Lung microvascular endothelial cell (primary cell): ENCODE measurements around the gene SPAG16. TPM values are rescaled to one million over a fixed set of nuclear protein-coding genes. Genes with fewer than 3 reads are reported as not detected.
A peak's percentile ranks its signal among the peaks of the same experiment; 100 is the strongest.

ENCODE experiments used
- DNase-seq, 2 donors: peaks; one replicate each; pipeline versions ENCODE4 v3.0.0 to v3.0.0-alpha.2; 2010; ENCODE audit warnings: low read depth in 2 of 2
- total RNA-seq: library from RNA; depleted of rRNA; stranded (reverse); fragments of >200 nt; gene quantifications from 2 replicates; pipeline ENCODE4 v1.2.1, GENCODE V29; 2014

The SPAG16 gene
- total RNA-seq, 1 donor from 2014 or later, result 9.1 TPM

DNA sequence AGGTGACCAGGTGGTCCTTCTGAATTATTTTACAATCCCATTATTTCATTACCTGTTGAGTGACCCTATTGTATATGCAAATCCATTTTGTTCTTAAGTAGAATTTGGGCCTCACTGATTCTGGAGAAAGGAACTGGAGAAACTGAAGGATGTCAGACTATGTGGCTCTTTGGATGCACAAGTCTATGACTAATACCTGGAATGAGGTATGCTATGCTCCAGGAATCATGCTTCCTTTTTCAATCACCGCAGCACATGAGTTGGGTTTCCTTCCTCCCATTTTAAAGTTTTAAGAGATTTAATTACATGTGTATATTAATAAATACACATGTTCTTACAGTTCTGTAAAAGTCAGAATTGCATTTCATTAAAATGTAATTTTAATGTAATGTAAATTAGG is 872.7 kb downstream of the SPAG16 start:
- DNase-seq, result peak in 1 of 2 donors; percentile 7

- no peak for DNase-seq
Measured at GRCh38 chr2:214158851-214159250, 874.6 kb downstream of the SPAG16 start.

DNA sequence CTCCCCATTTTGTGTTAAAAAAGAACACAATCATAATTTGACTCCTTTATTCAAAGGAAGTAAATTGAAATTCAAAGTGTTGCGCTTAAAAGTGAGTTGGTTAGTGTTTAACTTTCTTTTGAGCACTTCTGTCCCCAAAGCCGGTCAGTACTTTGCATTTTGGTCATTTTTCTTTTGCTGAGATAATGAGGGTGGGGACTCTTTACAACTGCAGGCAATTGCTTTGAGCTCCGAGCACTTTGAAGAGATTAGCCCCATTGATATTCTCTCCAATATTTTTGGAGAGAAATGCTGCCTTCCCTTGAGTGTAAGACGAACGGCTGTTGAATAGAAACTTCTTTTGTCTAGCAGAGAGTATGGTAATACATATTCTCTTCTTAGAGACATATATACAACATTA is 885.0 kb downstream of the SPAG16 start:
- no peak for DNase-seq

DNA sequence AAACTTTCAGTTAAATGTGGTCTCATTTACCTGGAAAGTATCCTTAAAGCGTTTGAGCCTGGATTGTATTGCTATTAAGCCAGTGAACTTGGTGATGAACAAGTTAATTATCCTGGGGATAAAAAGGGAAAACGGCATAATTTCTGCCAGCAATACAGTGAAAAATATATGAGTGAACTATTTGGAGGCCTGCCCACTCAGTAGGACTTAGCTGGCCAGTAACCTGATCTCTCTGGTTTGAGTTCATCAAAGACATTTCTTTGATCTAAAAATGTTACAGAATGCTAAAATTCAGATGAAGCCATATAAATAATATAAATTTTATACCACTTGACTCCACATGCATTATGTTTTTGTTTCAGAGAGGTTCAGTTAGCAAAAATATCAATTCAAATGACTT is 885.5 kb downstream of the SPAG16 start:
- DNase-seq, result no peak

DNA sequence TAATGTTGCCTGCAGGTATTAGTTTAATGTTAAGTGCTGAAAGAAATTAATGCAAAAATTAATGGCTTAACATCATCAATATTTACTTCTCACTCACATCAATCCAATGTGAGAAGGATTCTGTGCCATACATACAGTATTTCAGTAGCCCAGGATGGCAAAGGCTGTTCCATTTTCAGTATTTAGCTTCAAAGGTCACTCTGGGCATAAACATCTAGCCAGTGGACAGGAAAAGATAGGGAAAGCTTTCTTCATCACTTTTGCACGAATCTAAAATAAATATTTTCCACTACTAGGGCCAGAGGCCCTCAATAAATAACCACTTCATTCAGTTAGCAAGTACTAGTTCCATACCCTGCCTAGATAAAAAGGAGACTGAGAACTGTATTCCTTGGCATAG is 890.3 kb downstream of the SPAG16 start:
- no peak for DNase-seq

DNA sequence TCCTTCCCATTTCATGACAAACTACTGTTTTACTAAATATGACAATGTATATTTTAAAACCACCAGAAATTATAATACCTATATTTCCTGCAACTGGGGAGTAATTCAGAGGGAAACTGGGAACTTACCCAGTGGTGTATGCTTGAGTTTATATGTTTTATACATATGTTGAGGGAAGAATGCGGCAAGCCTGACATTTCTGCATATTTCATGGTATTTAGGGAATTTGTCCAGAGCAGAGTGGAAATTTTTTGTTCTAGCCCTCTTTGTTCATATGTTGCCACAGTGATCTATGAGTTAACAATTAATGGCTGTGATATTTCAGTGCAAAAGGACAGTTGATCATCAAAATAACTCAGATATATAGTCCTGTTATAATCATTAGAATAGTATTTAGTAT is 895.8 kb downstream of the SPAG16 start:
- no peak for DNase-seq

DNA sequence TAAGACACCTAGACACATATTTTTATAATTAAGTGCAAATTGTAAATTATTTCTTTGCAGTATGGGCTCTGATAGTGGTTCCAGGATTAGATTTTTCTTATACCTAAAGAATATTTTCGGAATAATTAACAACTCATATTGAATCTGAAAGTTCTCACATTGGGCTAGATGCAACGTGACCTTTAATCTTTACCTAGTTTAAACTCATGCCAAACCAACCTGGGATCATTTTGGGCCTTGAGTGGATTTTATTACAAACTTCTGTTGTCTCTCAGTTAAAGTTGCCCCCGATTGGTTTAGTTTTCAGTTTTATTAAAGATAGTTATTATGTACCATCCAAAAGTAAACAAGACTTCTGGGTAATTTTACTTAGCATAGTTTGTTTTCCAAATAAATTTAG is 896.4 kb downstream of the SPAG16 start:
- no peak for DNase-seq

DNA sequence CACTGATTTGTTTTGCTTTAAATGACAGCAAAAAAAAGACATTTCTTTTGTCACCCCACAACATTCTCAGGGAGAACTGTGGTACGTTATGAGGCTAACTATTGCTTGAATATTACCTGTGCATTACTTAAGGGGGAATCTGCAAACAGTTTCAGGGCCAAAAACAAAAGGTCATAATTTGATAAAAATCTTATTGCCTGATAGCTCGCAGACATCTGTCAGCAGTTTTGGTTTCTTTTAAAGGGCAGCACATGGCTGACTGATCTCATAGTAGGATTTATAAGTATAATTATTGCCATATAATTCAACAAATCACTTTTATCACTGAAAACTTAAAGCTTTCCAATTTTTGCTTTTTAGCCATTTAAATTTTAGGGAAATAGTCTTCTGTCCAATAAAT is 900.2 kb downstream of the SPAG16 start:
- no peak for DNase-seq

DNA sequence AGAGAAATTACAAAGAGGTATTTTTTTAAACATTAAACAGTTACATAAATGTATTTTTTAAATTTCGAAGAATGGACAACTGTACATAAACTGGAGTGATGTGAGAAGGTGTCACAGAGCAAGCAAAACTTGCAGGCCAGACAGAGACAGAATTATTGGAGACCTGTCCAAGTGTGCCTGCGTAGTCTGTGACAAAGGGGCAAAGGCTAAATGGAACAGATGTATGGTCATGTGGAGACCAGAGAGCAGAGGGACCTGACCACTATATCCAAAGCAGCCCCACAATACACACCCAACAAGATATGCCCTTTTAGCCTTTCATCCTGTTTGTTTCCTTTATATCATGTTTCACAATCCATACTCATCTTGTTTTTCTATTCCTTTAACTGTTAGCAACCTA is 901.3 kb downstream of the SPAG16 start:
- DNase-seq, result no peak

DNA sequence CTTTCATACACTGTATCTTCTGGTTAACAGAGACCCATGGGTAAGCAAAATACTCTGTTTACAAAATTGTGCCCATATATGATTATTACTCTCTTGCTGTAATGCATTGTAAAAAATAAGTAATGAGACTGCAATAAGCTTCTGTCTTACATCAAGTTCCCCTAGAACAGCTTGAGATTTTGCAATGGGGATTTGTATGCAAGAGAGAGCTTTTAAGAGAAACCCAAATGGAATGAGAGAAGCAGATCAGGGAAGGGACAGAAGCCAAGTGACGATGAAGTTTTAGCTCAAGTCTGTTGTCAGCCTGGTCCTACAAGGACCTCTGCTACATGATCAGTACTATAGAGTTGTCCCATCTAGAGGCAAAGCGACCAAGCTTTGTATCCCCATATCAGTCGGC is 908.4 kb downstream of the SPAG16 start:
- no peak for DNase-seq

DNA sequence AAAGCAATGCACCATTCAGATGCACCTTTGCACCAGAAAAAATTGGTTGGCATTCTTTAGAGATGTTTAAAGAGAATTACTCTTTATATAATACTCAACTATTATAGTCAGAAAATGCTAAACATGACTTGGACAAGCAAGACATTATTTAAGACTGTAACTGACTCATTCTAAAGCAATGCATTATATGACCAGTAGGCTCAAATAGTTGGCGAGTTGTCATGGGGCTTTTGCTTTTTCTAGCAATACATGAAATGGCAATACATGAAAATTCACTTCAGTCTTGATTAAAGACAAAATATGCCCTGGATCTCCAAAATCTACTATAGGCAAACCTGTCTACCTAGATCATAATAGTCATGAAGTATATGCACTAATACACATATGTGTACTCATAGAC is 909.7 kb downstream of the SPAG16 start:
- no peak for DNase-seq

GRCh38 chr2:214196260-214196659 is 912.0 kb downstream of the SPAG16 start:
- DNase-seq, result no peak

- DNase-seq, result no peak
Measured at GRCh38 chr2:214201892-214202291, 917.6 kb downstream of the SPAG16 start.

DNA sequence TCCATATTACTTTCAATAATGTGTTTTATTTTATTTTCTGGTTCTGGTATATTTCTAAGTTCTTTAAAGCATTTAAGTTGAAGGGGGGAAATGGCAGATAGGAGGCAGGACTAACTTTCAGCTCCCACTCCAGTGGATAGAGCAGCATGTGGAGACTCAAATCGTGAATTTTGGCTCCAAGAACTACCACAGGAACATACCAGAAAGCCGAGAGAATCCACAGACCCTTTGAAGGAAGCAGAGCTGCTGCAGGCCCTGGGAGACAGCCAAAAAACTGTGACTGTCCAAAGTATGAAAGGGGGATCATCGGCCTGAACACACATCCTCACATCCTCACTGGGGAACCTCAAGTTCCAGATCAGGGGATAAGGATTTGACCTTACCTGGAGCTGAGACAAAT is 919.0 kb downstream of the SPAG16 start:
- no peak for DNase-seq

GRCh38 chr2:214203744-214204289 is 919.6 kb downstream of the SPAG16 start:
- no peak for DNase-seq

GRCh38 chr2:214215107-214215506 is 930.8 kb downstream of the SPAG16 start:
- no peak for DNase-seq

GRCh38 chr2:214217136-214217535 is 932.9 kb downstream of the SPAG16 start:
- no peak for DNase-seq

DNA sequence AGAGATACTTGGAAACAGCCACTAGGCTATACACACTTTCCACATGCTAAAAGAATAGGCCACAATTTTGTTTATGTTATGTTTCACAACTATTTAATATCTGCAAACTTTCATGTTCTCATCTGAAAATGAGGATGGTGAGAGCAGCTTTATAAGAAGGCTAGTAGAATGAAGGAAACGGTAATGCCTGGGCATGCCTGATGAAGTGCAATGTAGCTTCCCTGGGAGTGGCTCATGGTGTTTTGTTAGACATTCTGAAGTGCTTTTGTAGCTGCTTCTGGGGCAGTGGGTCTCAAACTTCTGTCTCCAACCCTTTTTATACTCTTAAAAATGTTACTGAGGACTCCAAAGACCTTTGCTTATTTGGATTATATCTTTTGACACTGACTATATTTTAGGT is 933.3 kb downstream of the SPAG16 start:
- no peak for DNase-seq

DNA sequence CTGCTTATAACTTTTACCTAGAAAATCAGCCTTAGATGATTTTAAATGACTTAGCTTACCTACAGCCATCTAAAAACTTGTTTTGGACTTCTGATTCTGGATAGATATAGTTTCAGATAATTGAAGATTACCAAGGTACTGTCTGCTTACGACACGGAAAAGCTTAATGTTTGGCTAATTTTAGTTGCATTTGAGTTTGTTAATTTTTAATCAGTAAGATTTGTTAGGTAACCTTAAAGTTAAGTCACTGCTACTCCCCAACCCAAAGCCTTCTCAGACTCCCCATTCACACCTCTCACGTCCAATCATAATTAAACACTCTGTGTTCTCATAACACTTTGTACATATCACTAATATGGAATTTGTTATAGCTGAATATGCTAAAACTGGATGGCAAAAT is 936.0 kb downstream of the SPAG16 start:
- DNase-seq, result no peak

DNA sequence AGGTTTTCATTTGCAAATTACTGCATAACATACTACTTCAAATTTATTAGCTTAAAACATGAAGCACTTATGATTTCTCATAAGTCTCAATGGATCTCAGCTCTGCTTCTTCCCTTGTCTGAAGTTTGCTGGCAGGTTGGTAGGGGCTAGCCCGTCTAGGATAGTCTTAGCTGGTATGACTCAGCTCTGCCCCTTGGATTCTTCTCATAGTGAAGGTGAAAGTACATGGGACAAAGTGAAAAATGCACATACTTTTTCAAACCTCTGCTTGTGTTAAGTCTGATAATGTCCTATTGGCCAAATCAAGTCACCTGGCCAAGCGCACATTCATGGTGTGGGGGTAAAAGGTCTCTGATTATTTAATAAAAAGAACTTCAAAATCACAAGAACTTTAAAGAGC is 941.8 kb downstream of the SPAG16 start:
- no peak for DNase-seq

DNA sequence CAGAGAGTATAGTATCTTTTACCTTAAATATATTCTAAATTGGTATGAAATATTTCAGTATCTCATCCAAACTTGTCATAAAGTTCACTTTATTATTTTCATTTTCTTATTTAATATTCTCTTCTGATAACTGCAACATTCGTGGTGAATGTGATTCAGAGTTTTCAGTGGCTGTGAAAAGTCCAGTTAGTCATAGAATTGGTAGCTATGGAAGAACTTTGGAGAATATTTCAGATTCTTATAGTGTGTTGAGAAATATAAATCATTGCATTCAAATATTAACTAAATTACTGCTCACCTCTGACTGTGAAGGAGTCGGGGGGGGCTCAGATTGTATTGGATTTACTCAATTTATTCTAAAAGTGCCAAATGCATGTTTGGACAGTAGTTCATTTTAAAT is 948.0 kb downstream of the SPAG16 start:
- no peak for DNase-seq

DNA sequence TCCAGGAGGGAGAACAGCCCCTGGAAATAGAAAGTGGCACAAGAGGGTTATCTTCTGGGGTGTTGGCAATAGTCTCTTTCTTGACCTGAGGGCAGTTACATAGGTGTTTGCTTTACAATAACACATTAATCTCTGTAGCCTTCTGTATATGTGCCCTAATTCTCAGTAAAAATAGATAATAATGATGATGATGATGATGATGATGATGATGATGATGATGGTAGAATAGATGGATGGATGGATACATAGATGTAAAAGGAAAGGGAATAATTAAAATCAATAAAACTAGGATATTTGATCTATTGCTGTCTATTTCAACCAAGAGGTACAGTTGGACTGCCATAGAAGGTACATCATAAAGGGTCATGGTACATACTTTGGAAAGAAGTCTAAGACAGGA is 948.9 kb downstream of the SPAG16 start:
- DNase-seq, result no peak

- no peak for DNase-seq
Measured at GRCh38 chr2:214242797-214243196, 958.5 kb downstream of the SPAG16 start.

DNA sequence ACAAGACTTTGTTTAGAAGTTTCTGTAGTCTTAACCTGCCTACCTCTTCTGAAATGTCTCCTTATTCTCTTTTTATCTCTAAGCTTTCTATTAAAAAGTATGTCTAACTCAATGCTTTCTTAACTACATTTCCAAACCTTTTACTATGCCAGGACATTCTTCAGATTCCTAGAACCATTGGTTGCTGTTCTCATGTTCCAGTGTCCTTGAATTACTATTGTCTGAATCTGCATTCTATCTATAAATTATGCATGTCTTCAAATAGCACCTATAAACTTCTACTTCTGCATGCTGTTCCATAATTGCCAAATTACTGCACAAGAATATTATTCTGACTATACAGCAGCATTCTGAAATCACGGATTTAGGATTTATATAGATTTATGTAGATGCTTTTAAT is 960.6 kb downstream of the SPAG16 start:
- no peak for DNase-seq
